Activated CD8-positive, alpha-beta memory T cell treated with anti-CD3 and anti-CD28 coated beads, Interleukin-2, amount 50 U/mL, for 1 hour (primary cell): Measurements from ENCODE around the gene FGFRL1.
"Not testable (repeated sequence)": the region's sequence is repeated elsewhere in the genome, so short reads cannot be mapped to it uniquely, and the experiment has no call there.

Source experiments
- DNase-seq: peaks from one replicate; pipeline ENCODE4 v3.0.0-alpha.2; 2020; ENCODE audit errors: extremely low read depth

The FGFRL1 gene

GRCh38 chr4:973431-974397, 37.7 kb upstream of the FGFRL1 start, which contains the start of gene DGKQ:
Gene DGKQ (minus strand): TSS chr4:973569. CDS start chr4:973482, 87 bp downstream.
- DNase-seq: peak; percentile 63

DNA sequence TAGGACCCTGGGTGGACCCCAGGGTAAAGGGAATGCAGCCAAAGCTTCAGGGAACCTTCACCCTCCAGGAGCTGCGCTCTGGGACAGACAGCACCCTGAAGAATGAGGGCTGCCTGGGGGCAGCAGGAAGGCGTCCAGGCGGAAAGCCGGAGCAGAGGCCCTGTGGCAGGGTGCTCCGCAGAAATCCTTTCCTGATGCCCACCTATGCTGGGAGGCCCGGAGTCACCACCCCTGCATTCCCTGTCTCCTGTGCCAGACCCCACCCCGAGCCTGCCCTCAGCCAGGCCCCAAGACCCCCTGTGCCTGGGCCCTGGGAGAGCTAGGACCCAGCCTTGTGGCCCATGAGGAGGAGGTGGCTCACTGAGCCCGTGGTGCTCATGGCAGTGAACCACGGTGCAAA, 36.8 kb upstream of the FGFRL1 start:
- no peak for DNase-seq

DNA sequence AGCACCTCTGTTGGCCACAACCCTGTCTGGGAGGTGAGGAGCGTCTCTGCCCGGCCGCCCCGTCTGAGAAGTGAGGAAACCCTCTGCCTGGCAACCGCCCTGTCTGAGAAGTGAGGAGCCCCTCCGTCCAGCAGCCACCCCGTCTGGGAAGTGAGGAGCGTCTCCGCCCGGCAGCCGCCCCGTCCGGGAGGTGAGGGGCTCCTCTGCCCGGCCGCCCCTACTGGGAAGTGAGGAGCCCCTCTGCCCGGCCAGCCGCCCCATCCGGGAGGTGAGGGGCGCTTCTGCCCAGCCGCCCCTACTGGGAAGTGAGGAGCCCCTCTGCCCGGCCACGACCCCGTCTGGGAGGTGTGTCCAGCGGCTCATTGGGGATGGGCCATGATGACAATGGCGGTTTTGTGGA, 35.4 kb upstream of the FGFRL1 start:
- DNase-seq: not testable (repeated sequence)

DNA sequence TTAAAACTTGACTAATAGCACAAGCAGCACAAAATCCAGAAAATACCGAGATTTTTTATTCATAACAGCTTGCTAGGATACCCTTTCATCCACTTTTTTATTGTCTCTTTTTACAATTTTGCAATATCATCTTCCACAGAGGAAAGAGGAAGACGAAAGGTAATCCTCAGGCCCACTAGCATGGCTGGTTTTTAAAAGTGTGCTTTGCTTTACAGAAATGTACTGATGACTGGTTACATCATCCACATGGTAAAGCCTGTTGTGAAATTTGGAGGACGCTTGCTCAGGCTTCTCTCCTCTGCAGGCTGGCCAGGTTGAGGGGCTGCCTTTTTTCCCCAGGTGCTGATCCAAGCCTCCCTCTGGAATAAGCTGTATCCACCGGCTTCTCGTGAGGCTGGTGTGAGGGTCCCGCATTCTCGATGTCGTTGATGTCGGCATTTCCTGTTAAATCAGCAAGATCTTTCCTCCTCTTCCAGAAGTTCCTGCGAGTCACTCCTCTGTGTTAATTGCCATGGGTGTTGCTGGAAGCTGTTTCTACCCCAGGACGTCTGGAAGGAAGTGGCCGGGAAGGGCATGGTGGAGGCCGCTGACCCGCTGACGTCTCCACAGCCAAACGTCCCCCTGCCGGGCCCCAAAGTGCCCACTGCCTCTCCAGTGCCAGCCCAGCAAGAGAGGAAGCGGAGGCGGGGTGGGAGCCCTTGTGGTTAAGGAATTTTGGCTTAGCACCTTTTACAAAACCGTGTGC, 32.3 kb upstream of the FGFRL1 start:
- no peak for DNase-seq

GRCh38 chr4:982291-982690, 29.1 kb upstream of the FGFRL1 start:
- DNase-seq: no peak

DNA sequence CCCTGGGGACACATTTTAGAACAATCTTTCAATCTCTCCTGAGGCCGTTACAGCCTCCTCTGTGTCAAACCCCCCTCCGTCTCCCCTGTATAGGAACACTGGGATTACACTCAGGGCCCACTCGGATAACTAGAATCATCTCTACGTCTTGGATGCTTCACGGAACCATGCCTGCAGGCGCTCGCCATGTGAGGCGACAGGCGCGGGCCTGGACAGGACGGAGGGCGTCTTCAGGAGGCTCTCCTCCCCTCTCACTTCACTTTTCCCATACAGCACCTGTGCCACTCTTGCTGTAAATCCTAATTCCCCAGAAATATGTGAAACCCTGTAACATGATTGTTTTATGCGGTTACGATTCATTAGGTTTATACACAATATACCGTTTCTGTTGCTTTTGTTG, 28.6 kb upstream of the FGFRL1 start:
- DNase-seq: no peak

GRCh38 chr4:984336-985054, 26.9 kb upstream of the FGFRL1 start:
- DNase-seq: no peak

- DNase-seq: no peak
Observed at GRCh38 chr4:985123-985830, 26.1 kb upstream of the FGFRL1 start.

DNA sequence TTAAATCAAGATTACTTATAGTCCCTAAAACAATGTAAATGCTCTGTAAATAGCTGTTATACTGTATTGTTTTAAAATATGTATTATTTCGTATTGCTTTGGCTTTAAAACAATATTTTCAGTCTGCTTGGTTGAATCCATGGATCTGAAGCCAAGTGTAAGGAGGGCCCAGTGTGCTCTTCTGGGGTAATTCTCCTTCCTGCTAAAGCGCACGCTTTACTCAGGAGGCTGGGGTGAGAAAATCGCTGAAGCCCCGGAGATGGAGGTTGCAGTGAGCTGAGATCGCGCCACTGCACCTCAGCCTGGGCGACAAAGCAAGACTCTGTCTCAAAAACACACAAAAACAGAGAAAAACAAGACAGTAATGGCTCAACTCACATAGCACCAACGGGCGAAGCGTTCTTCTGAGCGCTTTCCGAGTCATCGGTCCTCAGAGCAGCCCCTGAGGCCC, 25.0 kb upstream of the FGFRL1 start:
- DNase-seq: no peak

DNA sequence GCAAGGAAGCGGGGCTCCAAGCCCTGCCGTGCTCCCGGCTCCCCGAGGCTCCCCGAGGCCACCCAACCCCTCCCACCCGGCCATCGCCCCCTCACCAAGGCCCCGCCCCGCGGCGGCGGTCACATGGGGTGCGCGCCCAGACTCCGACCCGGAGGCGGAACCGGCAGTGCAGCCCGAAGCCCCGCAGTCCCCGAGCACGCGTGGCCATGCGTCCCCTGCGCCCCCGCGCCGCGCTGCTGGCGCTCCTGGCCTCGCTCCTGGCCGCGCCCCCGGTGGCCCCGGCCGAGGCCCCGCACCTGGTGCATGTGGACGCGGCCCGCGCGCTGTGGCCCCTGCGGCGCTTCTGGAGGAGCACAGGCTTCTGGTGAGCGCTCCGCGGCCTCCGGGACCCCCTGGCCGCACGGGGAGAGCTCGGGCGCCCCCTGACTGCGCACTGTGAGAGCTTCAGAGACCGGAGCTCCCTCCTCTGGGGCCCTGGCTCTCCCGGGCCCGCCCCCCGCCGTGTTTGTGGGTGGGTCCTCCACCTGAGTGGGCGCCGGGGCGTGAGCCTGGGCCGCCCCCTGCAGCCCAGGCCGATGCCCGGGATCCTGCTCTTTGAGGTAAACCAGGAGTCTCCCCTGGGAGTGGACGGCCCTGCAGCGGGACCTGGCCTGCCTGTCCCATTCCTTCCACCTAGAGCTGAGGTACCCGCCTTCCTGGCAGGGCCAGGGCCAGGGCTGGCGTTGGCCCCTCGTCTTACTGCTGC, 24.4 kb upstream of the FGFRL1 start, which contains the start of gene IDUA:
IDUA (plus strand) TSS at position 166 of the 745 bp plus-strand sequence; CDS start at position 207, 41 bp downstream.
- peak; percentile 61 for DNase-seq

- DNase-seq: no peak
Observed at GRCh38 chr4:987624-988513, 23.6 kb upstream of the FGFRL1 start.

GRCh38 chr4:988726-989721, 22.4 kb upstream of the FGFRL1 start:
- DNase-seq: no peak

GRCh38 chr4:989722-990471, 21.5 kb upstream of the FGFRL1 start:
- no peak for DNase-seq

DNA sequence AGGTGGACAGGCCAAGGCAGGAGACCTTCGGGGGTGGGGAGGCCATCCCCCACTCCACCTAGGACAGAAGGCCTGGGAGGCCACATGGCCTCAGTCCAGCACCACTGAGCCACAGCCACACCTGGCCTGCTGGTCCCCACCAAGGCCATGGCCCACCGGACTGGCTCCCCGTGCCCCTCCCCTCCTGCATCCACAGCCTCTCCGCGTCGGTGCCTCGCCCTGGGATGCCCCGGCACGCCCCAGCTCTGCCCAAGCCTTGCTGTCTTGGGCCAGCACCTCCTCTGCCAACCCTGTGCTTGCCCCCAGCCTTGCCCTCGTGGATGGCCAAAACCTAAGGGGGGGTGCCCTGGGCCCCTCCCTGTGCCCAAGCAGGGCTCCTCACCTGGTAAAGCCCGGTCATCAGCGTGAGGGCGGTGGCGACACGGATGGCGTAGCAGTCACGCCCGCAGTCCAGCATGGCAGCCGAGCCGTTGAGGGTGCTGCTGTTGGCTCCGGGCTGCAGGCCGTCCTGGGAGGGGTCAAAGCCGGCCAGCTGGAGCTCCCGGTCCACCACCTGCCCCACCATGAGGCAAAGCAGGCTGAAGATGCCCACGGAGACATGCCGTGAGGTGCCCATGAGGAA, 20.6 kb upstream of the FGFRL1 start:
- DNase-seq: no peak

- no peak for DNase-seq
Observed at GRCh38 chr4:991451-992296, 19.8 kb upstream of the FGFRL1 start.
